Body of pancreas (tissue), 4 donors: ENCODE data around the gene SLC35E3.

Experiments used
- CTCF ChIP-seq, 7 experiments: fragments of 450-650 bp in 4 of 7; fragments of 200-600 bp in 3 of 7; sonication (generic) in 3 of 7; IDR thresholded peaks; one replicate each; pipeline ENCODE4 v1.5.1; 2016 to 2019; ENCODE audit warnings: antibody characterized with exemption in 7 of 7
- POLR2A ChIP-seq, 3 donors: fragments of 450-650 bp; IDR thresholded peaks; one replicate each; pipeline ENCODE4 v1.6.1; 2016; ENCODE audit warnings: antibody characterized with exemption in 3 of 3, mild to moderate bottlenecking in 2 of 3

DNA sequence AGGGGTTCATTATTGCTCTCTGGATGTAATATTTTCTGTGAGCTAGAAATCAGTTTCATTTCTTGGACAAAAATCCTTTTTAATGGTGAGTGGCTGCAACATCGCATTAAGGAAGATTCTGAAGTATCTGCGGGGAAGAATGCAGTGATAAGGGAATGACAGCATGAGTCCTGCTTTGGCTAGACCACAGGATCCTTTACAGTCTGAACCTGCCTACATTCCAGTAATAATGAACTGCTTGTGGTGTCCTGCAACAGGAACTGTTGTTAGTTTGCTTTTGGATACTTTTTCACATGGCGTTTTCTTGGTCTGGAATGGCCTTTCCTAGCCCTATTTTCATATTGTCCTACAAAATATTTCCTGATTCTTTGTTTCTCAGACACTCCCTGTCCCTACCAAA lies 77.7 kb downstream of the SLC35E3 start:
- TF ChIP-seq CTCF (IDR thresholded peaks at IDR 0.05) (no peak), POLR2A (IDR thresholded peaks at IDR 0.05) (no peak)
